Left cardiac atrium (tissue), 4 donors: ENCODE data around the gene ADH7. TPM values are rescaled to one million over a fixed set of nuclear protein-coding genes. Genes with fewer than 3 reads are reported as not detected.
"Not testable (repeated sequence)": the region's sequence is repeated elsewhere in the genome, so short reads cannot be mapped to it uniquely, and the experiment has no call there.

Experiments used
- ATAC-seq, 2 donors: fragments of 200-7000 bp; cut with Tn5 transposase; one replicate each; pipeline ENCODE4 v1.9.1; 2020; ENCODE audit warnings: mild to moderate bottlenecking in 2 of 2, moderate library complexity in 2 of 2
- DNase-seq: peaks from one replicate; pipeline ENCODE4 v3.0.0-alpha.2; 2020
- intact Hi-C, 2 donors: fragments of 100-400 bp; cut with DNase I; formaldehyde crosslinking; loops; one replicate each; pipeline versions ENCODE4 v1.14.1 to v1.15.1; 2022 to 2023
- total RNA-seq, 2 donors: library from RNA; stranded (reverse); fragmentation: NEBNext Ultra II Directional; extraction: Animal tissue kit (Norgen Biotek cat#: 25700); gene quantifications; one replicate each; pipeline ENCODE4 v1.2.1, GENCODE V29; 2021
- donor health status: DM: no; HTN: yes; CAD: no.
- donor health status: DM: no; HTN: yes; CAD: no; lungs with severe emphysema.
- donor health status: DM: yes; HTN: yes; CAD: no.
- donor health status: Dilated cardiomyopathy.

The ADH7 gene
- total RNA-seq, 2 donors from 2014 or later = not detected

DNA sequence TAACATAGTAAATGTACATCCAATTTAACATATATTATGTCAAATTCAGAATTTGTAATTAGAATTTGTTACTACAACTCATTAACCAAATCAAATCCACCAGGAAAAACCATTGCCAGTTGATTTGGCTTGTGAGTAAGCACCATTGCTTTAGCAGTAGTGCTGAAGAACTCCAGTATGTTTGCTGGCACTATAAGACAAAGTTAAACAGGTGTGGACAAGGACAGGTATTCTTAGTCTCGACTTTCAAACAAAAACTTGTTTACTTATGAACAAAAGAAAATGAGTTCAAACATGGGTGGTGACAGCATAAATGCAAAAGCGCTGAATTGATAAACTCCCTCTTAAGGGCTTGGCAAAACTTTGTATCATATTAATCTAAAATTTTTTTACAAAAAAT, 1.3 kb upstream of the ADH7 start:
- ATAC-seq (no peak), DNase-seq (no peak)
- intact Hi-C loops = no loop called here

DNA sequence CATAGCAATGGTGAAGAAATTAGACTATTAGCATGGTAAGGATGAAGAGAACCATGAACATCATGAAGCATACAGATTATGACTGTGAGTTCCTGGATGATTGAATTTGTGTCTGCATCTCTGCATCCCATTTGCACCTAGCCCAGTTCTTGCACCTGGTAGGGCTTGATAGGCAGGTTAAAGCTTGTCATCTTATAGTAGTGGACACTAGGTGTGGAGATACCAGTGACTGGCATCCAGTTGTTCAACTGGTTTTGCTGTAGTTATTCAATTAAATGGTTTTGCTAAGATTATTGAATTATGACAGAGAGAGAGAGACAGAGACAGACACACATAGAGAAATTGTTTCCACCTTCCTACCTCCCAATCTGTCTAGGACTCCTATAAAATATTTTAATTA, 5.0 kb downstream of the ADH7 start:
- DNase-seq = no peak
- ATAC-seq = no peak
- intact Hi-C loops = no loop called here

DNA sequence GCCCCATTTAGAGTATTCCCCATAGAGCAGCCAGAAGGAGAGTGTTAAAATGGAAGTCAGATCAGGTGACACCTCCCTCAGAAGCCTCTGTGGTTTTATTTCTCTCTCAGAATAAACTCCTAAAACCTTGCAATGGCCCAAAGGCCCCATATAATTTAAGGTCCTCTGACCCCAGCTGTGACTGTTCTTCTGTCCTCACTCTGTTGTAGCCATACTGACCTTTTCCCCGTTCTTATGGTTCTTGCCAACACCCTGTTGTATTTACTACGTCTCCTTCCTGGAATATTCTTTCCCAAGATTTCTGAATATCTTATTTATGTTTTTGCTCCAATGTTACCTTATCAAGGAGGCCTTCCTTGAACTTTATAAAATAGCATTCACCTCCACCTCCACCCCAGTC, 18.0 kb downstream of the ADH7 start:
- DNase-seq = no peak
- intact Hi-C loops = no loop called here
- ATAC-seq = no peak

DNA sequence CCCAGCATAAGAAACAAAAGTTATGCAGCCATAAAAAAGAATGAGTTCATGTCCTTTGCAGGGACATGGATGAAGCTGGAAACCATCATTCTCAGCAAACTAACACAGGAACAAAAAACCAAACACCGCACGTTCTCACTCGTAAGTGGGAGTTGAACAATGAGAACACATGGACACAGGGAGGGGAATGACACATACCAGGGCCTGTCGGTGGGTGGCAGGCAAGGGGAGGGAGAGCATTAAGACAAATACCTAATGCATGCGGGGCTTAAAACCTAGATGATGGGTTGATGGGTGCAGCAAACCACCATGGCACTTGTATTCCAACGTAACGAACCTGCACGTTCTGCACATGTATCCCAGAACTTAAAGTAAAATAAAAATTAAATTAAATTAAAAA, 19.4 kb downstream of the ADH7 start:
- intact Hi-C loops, ATAC-seq: not testable (repeated sequence)

DNA sequence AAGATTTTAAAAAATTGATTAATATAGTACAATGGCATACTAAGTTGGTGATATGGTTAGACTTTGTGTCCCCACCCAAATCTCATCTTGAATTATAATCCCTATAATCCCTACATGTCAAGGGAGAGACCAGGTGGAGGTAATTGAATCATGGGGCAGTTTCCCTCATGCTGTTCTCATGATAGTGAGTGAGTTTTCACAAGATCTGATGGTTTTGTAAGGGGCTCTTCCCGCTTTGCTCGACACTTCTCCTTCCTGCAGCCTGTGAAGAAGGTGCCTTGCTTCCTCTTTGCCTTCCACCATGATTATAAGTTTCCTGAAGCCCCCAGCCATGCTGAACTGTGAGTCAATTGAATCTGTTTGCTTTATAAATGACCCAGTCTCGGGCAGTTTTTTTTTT, 20.2 kb downstream of the ADH7 start:
- DNase-seq, intact Hi-C loops, ATAC-seq: not testable (repeated sequence)

More for the DNA sequence above, 19.4 kb downstream of the ADH7 start:
- not testable (repeated sequence) for DNase-seq

DNA sequence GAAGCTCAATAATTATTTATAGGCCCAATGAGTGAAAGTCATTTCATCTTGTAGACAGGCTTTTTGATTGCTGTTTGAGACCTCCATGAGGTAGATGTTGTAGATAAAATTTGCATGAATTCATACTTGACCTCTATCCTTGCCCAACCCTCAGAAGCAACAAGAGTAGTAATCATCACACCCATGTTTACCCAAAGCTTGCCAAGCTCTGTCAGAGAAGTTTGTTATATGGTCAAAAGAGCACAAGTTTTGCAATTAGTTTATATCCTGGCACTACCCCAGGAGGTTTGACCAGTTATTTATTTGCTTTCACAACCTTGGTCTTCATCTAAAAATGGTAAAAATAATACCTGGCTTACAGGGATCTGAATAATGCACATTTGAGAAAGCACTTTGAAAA, 20.7 kb downstream of the ADH7 start:
- intact Hi-C loops = no loop called here
- ATAC-seq (no peak), DNase-seq (no peak)

DNA sequence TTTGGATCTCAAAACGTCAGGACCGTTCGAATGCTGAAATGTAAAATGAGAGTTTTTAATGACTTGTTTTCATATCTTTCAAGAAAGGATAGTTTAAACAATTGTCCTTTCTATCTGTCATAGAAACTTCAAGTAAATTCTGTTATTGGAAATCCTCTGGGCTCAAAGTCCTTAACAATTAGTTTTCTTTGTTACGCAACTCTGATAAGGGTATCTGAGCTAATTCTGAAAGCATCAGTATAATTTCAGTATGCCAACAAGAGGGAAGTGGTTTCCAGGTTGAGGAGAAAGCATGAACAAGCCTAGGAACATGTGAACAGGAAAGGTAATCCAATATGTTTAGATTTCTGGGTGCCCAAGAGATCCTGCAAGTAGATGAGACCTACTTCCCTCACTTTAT, 22.0 kb downstream of the ADH7 start:
- ATAC-seq (peak in 1 of 2 donors; percentile 19), DNase-seq (no peak)
- intact Hi-C loops = no loop called here

DNA sequence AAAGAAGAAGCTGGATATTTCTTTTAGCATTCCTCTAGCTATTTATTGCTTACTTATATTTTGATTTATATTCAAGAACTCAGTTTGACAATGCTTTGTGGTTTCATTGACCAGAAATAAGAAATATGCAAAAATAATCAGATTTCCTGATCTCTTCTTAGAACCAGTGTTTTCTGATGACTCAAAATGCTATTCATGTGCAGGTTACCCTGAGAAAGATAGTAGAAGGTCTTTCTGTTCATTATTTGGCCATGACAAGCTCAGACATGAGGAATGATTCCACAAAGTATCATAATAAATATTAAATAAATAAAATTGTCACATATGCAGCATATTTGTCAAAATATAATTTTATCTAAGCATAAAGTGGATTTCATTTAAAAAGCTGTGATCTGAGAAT, 24.1 kb downstream of the ADH7 start:
- DNase-seq (no peak), ATAC-seq (no peak)
- intact Hi-C loops = no loop called here

DNA sequence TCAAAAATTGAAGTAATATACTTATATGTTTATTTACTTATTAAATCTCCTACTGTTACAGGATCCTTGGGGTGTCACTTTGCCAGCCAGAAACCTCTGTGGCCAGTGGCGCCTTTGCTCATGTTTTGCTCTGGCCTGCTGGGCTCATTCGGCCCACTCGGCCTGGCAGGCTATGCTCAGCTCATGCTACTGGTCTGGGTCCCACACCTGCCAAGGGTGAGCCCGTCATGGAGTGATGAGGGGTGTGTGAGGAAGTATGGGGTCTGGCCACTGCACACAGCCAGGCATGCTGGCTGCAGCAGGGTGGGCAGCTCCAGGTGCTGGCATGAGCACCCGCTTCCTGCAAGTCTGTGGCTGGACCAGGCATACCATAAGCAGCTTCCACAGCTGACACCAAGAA, 25.1 kb downstream of the ADH7 start:
- DNase-seq = no peak
- no peak for ATAC-seq
- intact Hi-C loops = no loop called here

DNA sequence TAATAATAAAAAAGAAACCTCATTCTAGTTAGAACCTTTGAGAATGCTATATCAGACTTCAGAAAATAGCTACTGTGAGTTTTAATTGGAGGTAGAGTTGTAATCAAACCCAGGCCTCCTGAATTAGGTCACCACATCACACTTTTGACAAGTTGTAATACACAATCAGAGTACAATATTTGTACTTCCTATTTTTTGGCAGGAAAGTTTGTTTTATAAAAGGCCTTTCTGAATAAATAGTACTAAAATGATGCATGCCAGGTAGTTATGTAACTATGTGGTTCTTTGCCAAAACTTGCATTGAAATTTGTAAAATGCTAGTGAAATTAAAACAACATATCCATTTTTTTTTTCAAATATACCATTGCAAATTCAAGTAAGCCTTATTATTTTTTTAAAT, 26.8 kb downstream of the ADH7 start:
- no peak for ATAC-seq
- intact Hi-C loops = loop anchor here in 1 of 2 donors (10.0 kb wide), 1 partner anchor 464 kb away; no protein-coding TSS in a partner anchor

DNA sequence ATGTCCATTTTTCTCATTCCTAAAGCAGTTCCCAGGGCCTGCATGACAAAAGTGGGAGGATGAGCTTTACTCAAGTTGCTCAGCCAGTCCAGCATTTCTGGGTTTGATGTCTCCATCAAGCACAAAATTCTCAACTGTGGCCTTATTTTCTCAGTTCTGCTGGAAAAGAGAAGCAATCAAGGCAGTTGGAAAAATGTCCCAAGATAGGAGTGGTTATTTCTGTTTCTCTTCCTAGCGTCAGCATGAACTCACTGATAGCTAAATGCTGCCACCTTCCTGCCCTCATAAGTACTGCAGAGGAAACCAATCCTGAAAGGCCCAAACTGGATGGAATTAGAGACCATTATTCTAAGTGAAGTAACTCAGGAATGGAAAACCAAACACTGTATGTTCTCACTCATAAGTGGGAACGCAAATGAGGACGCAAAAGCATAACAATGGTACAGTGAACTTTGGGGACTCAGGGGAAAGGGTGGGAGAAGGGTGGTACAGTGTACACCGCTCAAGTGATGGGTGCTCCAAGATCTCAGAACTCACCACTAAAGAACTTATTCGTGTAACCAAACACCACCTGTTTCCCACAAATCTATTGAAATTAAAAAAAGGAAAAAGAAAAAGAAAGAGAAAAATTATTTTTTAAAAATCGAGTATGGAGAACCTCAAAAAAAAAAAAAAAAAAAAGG, 29.6 kb downstream of the ADH7 start:
- DNase-seq = peak; percentile 61
- intact Hi-C loops = loop anchor here in 1 of 2 donors (1.0 to 10.0 kb wide), 2 partner anchors 287 to 461 kb away; no protein-coding TSS in a partner anchor
- peak; percentile 78 to 85 for ATAC-seq

More for the DNA sequence above, 26.8 kb downstream of the ADH7 start:
- no peak for DNase-seq

DNA sequence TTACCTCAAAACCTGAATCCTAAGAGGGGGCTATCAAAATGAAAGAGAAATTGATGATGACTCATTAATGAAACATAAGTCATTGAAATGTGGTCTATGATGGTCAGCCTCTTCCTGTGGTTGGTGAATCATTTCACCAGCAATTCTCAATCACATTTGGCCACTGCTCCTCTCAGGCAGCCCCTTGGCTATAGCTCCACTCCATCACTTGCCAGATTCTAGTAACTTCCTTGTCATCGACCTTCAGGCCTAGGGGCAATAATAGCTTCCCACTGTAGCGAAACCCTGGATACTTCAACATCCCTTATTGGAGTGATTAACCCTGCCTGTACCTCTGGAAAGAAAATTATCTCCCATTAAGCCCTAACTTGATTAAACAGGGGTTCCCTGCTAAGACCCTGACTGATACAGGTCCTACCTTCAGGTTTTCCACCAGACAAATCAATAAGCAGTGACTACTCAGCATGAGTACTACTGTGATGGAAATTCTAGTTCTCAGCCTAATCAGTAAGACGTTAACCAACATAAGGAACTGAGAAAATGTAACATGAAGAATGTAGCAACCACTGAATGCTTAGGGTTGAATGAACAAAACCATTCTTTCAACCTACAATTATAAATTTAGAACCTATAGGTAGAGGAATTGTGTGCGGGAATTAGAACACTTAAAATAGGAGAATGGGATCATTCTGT, 30.4 kb downstream of the ADH7 start:
- no peak for DNase-seq
- intact Hi-C loops = loop anchor here in 1 of 2 donors (1.0 to 10.0 kb wide), 2 partner anchors 286 to 460 kb away; no protein-coding TSS in a partner anchor
- ATAC-seq = peak; percentile 35 to 90

DNA sequence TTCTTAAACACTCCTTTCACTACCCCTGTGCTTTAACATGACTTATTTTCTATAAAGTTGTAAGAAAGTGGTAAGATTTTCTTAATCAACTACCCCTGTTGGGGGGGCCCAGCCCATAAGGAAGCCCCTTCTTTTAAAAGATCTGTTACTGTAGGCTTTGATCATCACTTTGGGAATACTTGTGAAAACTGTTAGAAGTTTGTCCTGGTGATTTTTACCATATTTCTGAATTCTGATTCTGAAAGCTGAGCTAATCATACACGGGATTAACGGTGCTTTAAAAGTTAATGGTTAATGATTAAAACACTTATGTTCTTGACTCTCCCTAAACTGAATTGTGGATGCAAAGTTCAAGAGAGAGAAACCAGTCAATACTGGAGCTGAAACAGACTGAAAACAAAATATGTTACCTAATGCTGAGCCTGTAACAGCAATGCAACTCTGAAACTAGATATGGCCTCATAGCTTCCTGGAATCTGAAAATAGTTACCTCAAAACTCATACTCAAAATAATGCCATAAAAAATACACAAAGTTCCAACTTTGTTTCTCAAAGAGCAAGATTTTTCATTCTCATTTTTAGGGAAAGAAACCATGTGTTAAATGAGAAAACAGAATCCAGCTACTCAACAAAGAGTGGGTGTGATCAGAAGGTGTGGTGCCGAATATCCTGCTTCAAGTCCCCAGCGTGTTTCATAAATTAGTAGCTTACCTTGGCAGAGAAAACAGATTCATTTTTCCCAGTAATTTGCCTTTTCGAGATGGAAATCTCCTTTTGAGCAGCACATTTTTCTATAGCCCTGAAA, 31.6 kb downstream of the ADH7 start:
- DNase-seq = no peak
- intact Hi-C loops = loop anchor here in 1 of 2 donors (10.0 kb wide), 1 partner anchor 459 kb away; no protein-coding TSS in a partner anchor
- ATAC-seq = peak; percentile 39 to 62

DNA sequence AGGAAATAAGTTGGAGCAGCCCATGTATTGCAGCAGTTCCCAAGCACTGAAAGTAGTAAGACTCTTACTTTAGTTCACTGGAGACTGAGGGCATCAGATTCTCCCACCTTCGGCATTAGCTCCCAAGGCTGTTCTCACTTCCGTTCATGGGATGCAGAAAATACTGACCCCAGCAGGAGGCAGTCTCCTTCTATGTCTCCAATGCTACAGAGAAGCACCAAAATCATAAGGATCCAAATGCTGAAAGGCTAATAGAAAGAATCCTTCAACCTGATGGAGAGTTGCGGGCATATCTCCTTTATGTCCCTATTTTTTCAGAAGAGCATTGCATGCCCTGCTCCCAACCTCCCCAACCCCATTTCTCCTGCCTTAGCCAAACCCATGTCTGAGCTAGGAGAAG, 32.4 kb downstream of the ADH7 start:
- intact Hi-C loops = loop anchor here in 1 of 2 donors (10.0 kb wide), 1 partner anchor 458 kb away; no protein-coding TSS in a partner anchor
- ATAC-seq = no peak
- DNase-seq = no peak

DNA sequence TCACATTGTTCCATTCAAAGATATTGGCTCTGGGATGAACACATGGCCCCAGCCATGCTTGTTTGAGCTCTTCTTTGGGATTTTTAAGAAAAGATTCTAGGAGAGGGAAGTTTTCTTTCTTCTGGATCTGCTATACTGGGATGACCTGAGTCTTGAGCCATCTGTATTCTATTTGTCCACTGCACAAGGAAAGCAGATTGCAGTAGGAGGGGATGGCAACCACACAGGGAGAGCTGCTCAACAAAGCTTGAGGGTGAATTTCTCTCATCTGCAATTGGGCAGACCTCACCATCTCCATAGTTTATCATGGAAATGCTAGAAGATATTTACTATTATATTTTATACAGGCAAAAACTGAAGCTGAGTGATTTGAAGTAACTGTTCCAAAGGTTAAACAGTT, 34.3 kb downstream of the ADH7 start:
- intact Hi-C loops = loop anchor here in 1 of 2 donors (10.0 kb wide), 1 partner anchor 456 kb away; no protein-coding TSS in a partner anchor
- ATAC-seq (no peak), DNase-seq (no peak)

DNA sequence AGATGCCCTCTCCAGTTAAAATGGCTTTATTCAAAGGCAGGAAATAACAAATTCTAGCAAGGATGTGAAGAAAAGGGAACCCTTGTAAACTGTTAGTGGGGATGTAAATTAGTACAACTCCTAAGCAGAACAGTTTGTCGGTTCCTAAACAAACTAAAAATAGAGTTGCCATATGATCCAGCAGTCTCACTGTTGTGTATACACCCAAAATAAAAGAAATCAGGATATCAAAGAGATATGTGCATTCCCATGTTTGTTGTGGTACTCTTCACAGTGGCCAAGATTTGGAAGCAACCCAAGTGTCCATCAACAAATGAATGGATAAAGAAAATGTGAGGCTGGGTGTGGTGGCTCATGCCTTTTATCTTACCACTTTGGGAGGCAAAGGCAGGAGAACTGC, 36.1 kb downstream of the ADH7 start:
- ATAC-seq (no peak), DNase-seq (no peak)
- intact Hi-C loops = loop anchor here in 1 of 2 donors (10.0 kb wide), 1 partner anchor 194 kb away; no protein-coding TSS in a partner anchor

DNA sequence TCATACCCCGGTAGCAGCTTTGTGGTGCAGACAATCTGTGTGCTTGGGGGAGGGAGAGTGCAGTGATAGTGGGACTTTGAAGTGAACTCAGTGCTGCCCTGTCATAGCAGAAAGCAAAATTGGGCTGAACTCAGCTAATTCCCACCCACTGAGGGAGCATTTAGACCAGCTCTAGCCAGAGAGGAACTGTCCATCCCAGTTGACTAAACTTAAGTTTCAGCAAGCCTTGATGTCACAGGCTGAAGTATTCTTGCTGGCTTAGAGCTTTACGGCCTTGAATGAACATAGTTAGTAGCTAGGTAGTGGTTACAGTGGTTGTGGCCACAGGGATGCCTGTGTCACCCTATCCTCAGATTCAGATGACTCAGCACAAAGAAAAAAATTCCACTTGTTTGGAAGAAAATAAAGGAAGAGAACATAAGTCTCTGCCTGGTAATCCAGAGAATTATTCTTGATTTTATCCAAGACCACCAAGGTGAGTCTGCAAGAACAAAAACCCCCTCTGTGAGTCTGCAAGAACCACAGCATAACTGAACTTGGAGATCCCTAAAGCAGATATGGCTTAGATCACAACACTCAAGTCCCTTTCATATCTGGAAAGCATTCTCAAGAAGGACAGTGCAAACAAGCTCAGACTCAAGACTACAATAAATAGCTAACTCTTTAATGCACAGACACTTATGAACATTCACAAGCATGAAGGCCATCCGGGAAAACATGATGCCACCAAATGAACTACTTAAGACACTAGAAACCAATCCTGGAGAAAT, 39.4 kb downstream of the ADH7 start:
- no peak for DNase-seq

DNA sequence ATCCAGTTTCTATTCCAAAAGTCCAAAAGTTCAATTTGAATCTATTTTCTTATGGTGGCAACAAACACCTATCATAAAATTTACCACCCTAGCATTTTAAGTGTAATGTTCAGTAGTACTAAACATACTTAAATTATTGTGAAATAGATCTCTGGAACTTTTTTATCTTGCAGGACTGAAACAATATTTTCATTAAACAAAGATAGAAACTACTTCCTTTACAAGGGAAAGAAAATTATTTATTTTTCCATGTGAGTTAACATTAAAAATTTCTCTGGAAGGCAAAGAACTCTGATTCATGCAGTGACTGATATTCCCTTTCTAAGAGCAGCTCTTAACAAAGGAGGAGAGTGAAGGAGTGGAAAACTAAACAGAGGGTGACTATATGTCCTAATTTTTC, 40.2 kb downstream of the ADH7 start:
- ATAC-seq (peak; percentile 41 to 86), DNase-seq (no peak)
- intact Hi-C loops = loop anchor here in 1 of 2 donors (10.0 kb wide), 1 partner anchor 190 kb away; no protein-coding TSS in a partner anchor

More for the DNA sequence above, 39.4 kb downstream of the ADH7 start:
- ATAC-seq = peak in 1 of 2 donors; percentile 21
- intact Hi-C loops = loop anchor here in 1 of 2 donors (10.0 kb wide), 1 partner anchor 191 kb away; no protein-coding TSS in a partner anchor
